GM12892 (cell line): ENCODE measurements around the gene MSX1.

ENCODE experiments used
- POLR2A ChIP-seq: IDR thresholded peaks from 2 replicates; pipeline ENCODE4 v1.6.1; 2011; ENCODE audit warnings: low read depth, low read length, control low read depth
- POLR2AphosphoS5 ChIP-seq: IDR thresholded peaks from 2 replicates; pipeline ENCODE4 v1.6.1; 2011; ENCODE audit warnings: low read depth, low read length, control low read depth

- TF ChIP-seq POLR2A (no peak), POLR2AphosphoS5 (no peak)
These were observed 37.9 kb upstream of the MSX1 start for GRCh38 chr4:4821577-4821976.
